ENCODE data around the gene NQO1.

DNA sequence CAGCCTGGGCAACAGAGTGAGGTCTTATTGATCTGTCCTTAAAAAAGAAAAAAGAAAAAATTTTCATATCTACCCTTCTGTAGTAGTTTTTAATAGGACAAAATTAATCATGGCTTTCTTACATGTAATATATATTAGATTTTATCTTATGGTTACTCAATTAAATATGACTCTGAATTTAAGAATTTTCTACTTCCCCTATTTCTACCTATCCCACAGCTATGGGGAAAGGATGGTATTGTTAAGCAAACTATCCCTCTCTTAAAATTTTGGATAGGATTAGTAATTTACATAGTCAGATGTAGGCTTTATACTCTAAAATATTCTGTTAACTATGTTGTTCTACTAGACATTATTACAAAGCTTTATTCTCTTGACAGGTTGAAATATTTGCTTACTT lies 62.5 kb downstream of the NQO1 start:
- TF ChIP-seq ZNF274 (IDR thresholded peaks at IDR 0.05; ENCODE audit: low read depth, low read length) (no peak), YY1 (IDR thresholded peaks at IDR 0.05; ENCODE audit: insufficient read depth, insufficient read length) (no peak), SUZ12 (IDR thresholded peaks at IDR 0.05; ENCODE audit: extremely low read depth, insufficient read depth, insufficient read length) (no peak)

Measured in NT2/D1 (cell line).